ENCODE measurements around the gene EID2B. TPM values are rescaled to one million over a fixed set of nuclear protein-coding genes. Genes with fewer than 3 reads are reported as not detected.

The EID2B gene
- total and polyA plus RNA-seq, 9 of the 15 experiments (the other 6 are each of a cell fraction or from before 2014, with no cell fraction given), result 2.8 to 8.8 (median 4.8) TPM

DNA sequence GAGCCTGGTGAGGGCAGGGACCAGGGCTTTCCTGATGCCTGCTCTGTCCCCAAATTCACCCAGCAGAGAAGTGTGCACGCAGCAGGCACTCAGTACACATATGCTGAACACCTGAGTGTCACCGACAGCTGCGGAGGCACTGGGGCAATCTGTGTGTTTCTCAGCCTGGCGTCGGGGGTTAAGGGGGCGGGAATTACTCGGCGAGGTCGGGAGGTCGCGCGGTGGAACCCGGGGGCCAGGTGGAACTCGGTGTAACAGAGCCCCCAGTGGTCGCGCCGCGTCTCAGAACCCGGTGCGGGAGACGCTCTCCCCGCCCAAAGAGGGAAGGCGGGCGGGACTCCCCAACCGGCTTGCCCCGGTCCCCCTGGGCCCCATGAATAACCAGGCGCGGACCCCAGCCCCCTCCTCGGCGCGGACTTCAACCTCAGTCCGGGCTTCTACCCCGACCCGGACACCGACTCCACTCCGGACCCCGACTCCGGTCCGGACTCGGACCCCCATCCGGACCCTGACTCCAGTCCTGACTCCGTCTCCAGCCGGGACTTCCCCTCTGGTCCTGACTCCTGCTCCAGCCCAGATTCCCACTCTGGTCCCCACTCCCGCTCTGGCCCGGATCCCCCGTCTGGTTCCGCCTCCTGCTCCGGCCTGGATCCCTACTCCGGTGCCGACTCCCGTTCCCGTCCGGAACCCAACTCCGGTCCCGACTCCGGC lies 17.7 kb downstream of the EID2B start, which contains the start of gene SELENOV (continued):
- no peak for TF ChIP-seq BCLAF1 (IDR thresholded peaks at IDR 0.05; ENCODE audit: borderline replicate concordance in 1 of 2, control insufficient read depth in 1 of 2, low read depth in 2 of 2, low read length in 1 of 2)
- TF ChIP-seq ZNF518B (CRISPR knock-in tag; IDR thresholded peaks at IDR 0.05), result no peak
- no peak for TF ChIP-seq TCF7 (IDR thresholded peaks at IDR 0.05; ENCODE audit: borderline replicate concordance)
- TF ChIP-seq YBX1 (IDR thresholded peaks at IDR 0.05), result no peak
- TF ChIP-seq, protein P1, sequence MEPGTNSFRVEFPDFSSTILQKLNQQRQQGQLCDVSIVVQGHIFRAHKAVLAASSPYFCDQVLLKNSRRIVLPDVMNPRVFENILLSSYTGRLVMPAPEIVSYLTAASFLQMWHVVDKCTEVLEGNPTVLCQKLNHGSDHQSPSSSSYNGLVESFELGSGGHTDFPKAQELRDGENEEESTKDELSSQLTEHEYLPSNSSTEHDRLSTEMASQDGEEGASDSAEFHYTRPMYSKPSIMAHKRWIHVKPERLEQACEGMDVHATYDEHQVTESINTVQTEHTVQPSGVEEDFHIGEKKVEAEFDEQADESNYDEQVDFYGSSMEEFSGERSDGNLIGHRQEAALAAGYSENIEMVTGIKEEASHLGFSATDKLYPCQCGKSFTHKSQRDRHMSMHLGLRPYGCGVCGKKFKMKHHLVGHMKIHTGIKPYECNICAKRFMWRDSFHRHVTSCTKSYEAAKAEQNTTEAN (CRISPR knock-in tag; IDR thresholded peaks at IDR 0.05), result no peak
